Ishikawa (cell line): ENCODE results near the gene AUTS2.

Experiments used
- CEBPB ChIP-seq: IDR thresholded peaks from 2 replicates; pipeline ENCODE4 v1.6.1; 2012
- CREB1 ChIP-seq: IDR thresholded peaks from 2 replicates; pipeline ENCODE4 v1.6.1; 2012; ENCODE audit warnings: low read depth
- EGR1 ChIP-seq: IDR thresholded peaks from 2 replicates; pipeline ENCODE4 v1.6.1; 2012
- EP300 ChIP-seq: IDR thresholded peaks from 2 replicates; pipeline ENCODE4 v1.6.1; 2012; ENCODE audit warnings: borderline replicate concordance
- FOXM1 ChIP-seq: IDR thresholded peaks from 2 replicates; pipeline ENCODE4 v1.6.1; 2012; ENCODE audit warnings: low read depth, borderline replicate concordance
- NFIC ChIP-seq: IDR thresholded peaks from 2 replicates; pipeline ENCODE4 v1.6.1; 2012
- RAD21 ChIP-seq: IDR thresholded peaks from 2 replicates; pipeline ENCODE4 v1.6.1; 2012; ENCODE audit warnings: low read depth
- REST ChIP-seq: IDR thresholded peaks from 2 replicates; pipeline ENCODE4 v1.6.1; 2012; ENCODE audit warnings: low read depth, mild to moderate bottlenecking
- TAF1 ChIP-seq: IDR thresholded peaks from 2 replicates; pipeline ENCODE4 v1.6.1; 2012; ENCODE audit warnings: low read depth, mild to moderate bottlenecking
- TCF12 ChIP-seq: IDR thresholded peaks from 2 replicates; pipeline ENCODE4 v1.6.1; 2012; ENCODE audit warnings: low read depth
- TEAD4 ChIP-seq: IDR thresholded peaks from 2 replicates; pipeline ENCODE4 v1.6.1; 2012
- USF1 ChIP-seq: IDR thresholded peaks from 2 replicates; pipeline ENCODE4 v1.6.1; 2012
- YY1 ChIP-seq: IDR thresholded peaks from 2 replicates; pipeline ENCODE4 v1.6.1; 2012; ENCODE audit warnings: low read depth
- ZBTB7A ChIP-seq: IDR thresholded peaks from 2 replicates; pipeline ENCODE4 v1.6.1; 2012; ENCODE audit warnings: low read depth
- TF ChIP-seq, protein P1 (sequence below): IDR thresholded peaks from 2 replicates; pipeline ENCODE4 v1.6.1; 2012

AUTS2 gene

GRCh38 chr7:70321016-70321590 lies 722.8 kb downstream of the AUTS2 start:
- TF ChIP-seq EP300 (no peak), USF1 (no peak)

GRCh38 chr7:70322856-70323255 lies 724.6 kb downstream of the AUTS2 start:
- TF ChIP-seq TEAD4 (no peak), EGR1 (no peak), USF1 (no peak), CREB1 (no peak), CEBPB (no peak), TAF1 (no peak), EP300 (no peak)

- no peak for TF ChIP-seq CREB1
- TF ChIP-seq USF1 = no peak
- no peak for TF ChIP-seq EP300
- TF ChIP-seq TAF1 = no peak
- TF ChIP-seq NFIC = no peak
- no peak for TF ChIP-seq ZBTB7A
- TF ChIP-seq TCF12 = no peak
- TF ChIP-seq CEBPB = no peak
- TF ChIP-seq EGR1 = no peak
- TF ChIP-seq FOXM1 = no peak
These were observed 727.3 kb downstream of the AUTS2 start for GRCh38 chr7:70325509-70326101.

- TF ChIP-seq TEAD4 = no peak
- TF ChIP-seq, protein P1, sequence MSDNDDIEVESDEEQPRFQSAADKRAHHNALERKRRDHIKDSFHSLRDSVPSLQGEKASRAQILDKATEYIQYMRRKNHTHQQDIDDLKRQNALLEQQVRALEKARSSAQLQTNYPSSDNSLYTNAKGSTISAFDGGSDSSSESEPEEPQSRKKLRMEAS = no peak
- TF ChIP-seq EGR1 = no peak
- TF ChIP-seq NFIC = no peak
- no peak for TF ChIP-seq TAF1
- no peak for TF ChIP-seq CEBPB
- TF ChIP-seq RAD21 = no peak
- TF ChIP-seq REST = no peak
- TF ChIP-seq TCF12 = no peak
- no peak for TF ChIP-seq YY1
- TF ChIP-seq EP300 = no peak
- no peak for TF ChIP-seq USF1
- no peak for TF ChIP-seq FOXM1
- TF ChIP-seq ZBTB7A = no peak
- no peak for TF ChIP-seq CREB1
These were observed 736.0 kb downstream of the AUTS2 start for GRCh38 chr7:70334295-70334694.

DNA sequence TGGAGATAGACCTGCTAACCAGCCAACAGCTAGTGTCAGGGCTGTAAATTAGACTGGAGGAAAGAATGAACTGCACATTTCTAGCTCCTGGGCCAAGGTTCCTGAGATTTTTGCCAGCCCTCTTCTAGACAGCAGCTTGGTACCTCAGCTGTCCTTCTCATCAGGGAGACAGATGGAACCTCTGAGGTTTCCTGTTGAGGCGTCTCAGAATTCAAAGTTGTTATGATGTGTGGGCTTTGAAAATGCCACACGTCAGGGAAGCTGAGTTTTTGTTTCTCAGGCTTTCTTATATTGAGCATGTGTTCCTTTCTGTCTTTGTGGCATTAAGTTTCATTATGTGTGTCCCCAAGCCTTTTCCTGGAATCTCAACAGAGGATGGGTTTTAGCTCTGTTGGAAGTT lies 736.6 kb downstream of the AUTS2 start:
- no peak for TF ChIP-seq EGR1
- TF ChIP-seq TAF1 = no peak
- no peak for TF ChIP-seq NFIC
- no peak for TF ChIP-seq ZBTB7A
- TF ChIP-seq CREB1 = no peak
- TF ChIP-seq, protein P1 = no peak
- TF ChIP-seq EP300 = no peak
- TF ChIP-seq TCF12 = no peak
- no peak for TF ChIP-seq TEAD4
- TF ChIP-seq RAD21 = no peak
- no peak for TF ChIP-seq USF1
- no peak for TF ChIP-seq YY1
- TF ChIP-seq FOXM1 = no peak
- no peak for TF ChIP-seq REST
- no peak for TF ChIP-seq CEBPB
